SK-N-SH treated with all-trans-retinoic acid at 6 μM for 48 hours (cell line): ENCODE data around the gene SETD4.

Experiments
- BACH2 ChIP-seq: fragments of 250-450 bp; sonication (Bioruptor Pico); IDR thresholded peaks from 2 replicates; pipeline ENCODE4 v1.9.0; 2021; ENCODE audit warnings: mild to moderate bottlenecking, borderline replicate concordance
- CSDC2 ChIP-seq: fragments of 250-450 bp; sonication (Bioruptor Pico); IDR thresholded peaks from 2 replicates; pipeline ENCODE4 v1.5.0; 2020; ENCODE audit warnings: mild to moderate bottlenecking, moderate library complexity
- ESRRG ChIP-seq: fragments of 250-450 bp; sonication (Bioruptor Pico); IDR thresholded peaks from 2 replicates; pipeline ENCODE4 v1.6.1; 2021; ENCODE audit warnings: mild to moderate bottlenecking
- PATZ1 ChIP-seq: fragments of 250-450 bp; sonication (Bioruptor Pico); IDR thresholded peaks from 2 replicates; pipeline ENCODE4 v1.8.0; 2020; ENCODE audit warnings: mild to moderate bottlenecking, moderate library complexity, borderline replicate concordance
- POU6F1 ChIP-seq: fragments of 250-450 bp; sonication (Bioruptor Pico); IDR thresholded peaks from 2 replicates; pipeline ENCODE4 v1.8.0; 2021; ENCODE audit warnings: low read depth, mild to moderate bottlenecking, moderate library complexity, borderline replicate concordance
- SNAI2 ChIP-seq: fragments of 250-450 bp; sonication (Bioruptor Pico); IDR thresholded peaks from 2 replicates; pipeline ENCODE4 v1.5.0; 2020; ENCODE audit warnings: mild to moderate bottlenecking, moderate library complexity
- TCF4 ChIP-seq: fragments of 250-450 bp; sonication (Bioruptor Pico); IDR thresholded peaks from 2 replicates; pipeline ENCODE4 v1.8.0; 2021; ENCODE audit warnings: mild to moderate bottlenecking, moderate library complexity, borderline replicate concordance
- ZFP3 ChIP-seq: fragments of 250-450 bp; sonication (Bioruptor Pico); IDR thresholded peaks from 2 replicates; pipeline ENCODE4 v1.5.0; 2020; ENCODE audit warnings: mild to moderate bottlenecking, moderate library complexity
- ZFP30 ChIP-seq: fragments of 450-650 bp; formaldehyde crosslinking; IDR thresholded peaks from 2 replicates; pipeline ENCODE4 v1.5.0; 2022; ENCODE audit warnings: mild to moderate bottlenecking, moderate library complexity
- ZNF8 ChIP-seq: fragments of 450-650 bp; formaldehyde crosslinking; IDR thresholded peaks from 2 replicates; pipeline ENCODE4 v1.5.0; 2020; ENCODE audit warnings: mild to moderate bottlenecking, moderate library complexity

- no peak for TF ChIP-seq ESRRG (CRISPR knock-in tag)
- TF ChIP-seq BACH2 (CRISPR knock-in tag), result no peak
- TF ChIP-seq POU6F1 (CRISPR knock-in tag), result no peak
- no peak for TF ChIP-seq TCF4
- no peak for TF ChIP-seq PATZ1 (CRISPR knock-in tag)
- TF ChIP-seq ZFP30 (CRISPR knock-in tag), result no peak
- TF ChIP-seq CSDC2 (CRISPR knock-in tag), result no peak
- no peak for TF ChIP-seq SNAI2
- TF ChIP-seq ZFP3 (CRISPR knock-in tag), result no peak
- TF ChIP-seq ZNF8 (CRISPR knock-in tag), result no peak
Measured at GRCh38 chr21:36075953-36076352, 15.6 kb upstream of the SETD4 start.
